AG04449 (cell line): ENCODE results near the gene DPEP2NB.
"Not testable (repeated sequence)": the region's sequence is repeated elsewhere in the genome, so short reads cannot be mapped to it uniquely, and the experiment has no call there.

ENCODE experiments used
- CTCF ChIA-PET: fragments of 350-600 bp; formaldehyde crosslinking; extraction: SDS; loops from one replicate; lab custom pipeline; 2021; ENCODE audit warnings: antibody characterized with exemption; lab: Yijun Ruan, JAX
- POLR2A ChIA-PET: fragments of 400-600, 350-600 bp; formaldehyde crosslinking; extraction: SDS; loops from one replicate; lab custom pipeline; 2020; ENCODE audit warnings: antibody characterized with exemption, inconsistent platforms; lab: Yijun Ruan, JAX
- DNase-seq: peaks from one replicate; pipeline ENCODE4 v3.0.0-alpha.2; 2010; ENCODE audit warnings: low read depth, low spot score
- H3K4me3 ChIP-seq: 2 replicates; pipeline ENCODE4 v1.5.1; 2011; ENCODE audit warnings: low read depth, mild to moderate bottlenecking, control low read depth, low read length
- CTCF ChIP-seq: IDR thresholded peaks from one replicate; pipeline ENCODE4 v1.5.1; 2011; ENCODE audit warnings: mild to moderate bottlenecking, moderate library complexity, low read length, control low read depth, inconsistent platforms; ENCODE audit not compliant: insufficient read depth; ENCODE audit errors: missing control alignments

DPEP2NB gene

DNA sequence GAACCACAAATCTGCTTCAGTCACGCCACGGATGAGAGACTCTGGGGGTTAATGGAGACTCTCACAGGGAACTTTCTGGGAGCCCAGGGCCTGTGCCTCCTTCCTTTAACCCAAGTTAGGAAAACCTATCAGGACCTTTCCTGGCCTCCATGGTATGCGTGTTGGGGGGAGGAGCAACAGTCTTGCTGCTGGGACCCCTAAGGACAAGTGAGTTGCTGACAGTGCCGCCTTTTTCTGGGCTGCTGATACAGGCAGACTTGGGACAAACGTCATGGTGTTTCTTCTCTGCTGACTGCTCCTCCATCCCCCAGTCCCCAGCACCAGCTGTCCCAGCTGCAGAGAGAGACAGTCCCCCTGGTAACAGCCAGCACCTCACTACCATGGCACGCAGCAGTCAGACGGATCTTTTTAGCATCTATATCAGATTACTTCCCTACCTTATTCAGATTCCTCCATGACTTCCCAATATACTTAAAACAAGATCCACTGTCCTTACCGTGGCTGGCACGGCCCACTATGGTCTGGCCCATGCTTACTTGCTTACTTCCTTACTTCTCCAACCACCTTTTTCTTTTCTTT is 6.5 kb downstream of the DPEP2NB start:
- no peak for TF ChIP-seq CTCF
- POLR2A ChIA-PET: interaction anchor here (0.7 kb wide), 1 partner anchor 55 kb away, joined by 4 read pairs; no protein-coding TSS in a partner anchor
- CTCF ChIA-PET: interaction anchor here (1.5 to 1.6 kb wide), 2 partner anchors 17 to 31 kb away, joined by 5 to 7 read pairs; no protein-coding TSS in a partner anchor
- no peak for DNase-seq
- no peak overlapping the region for H3K4me3 ChIP-seq

DNA sequence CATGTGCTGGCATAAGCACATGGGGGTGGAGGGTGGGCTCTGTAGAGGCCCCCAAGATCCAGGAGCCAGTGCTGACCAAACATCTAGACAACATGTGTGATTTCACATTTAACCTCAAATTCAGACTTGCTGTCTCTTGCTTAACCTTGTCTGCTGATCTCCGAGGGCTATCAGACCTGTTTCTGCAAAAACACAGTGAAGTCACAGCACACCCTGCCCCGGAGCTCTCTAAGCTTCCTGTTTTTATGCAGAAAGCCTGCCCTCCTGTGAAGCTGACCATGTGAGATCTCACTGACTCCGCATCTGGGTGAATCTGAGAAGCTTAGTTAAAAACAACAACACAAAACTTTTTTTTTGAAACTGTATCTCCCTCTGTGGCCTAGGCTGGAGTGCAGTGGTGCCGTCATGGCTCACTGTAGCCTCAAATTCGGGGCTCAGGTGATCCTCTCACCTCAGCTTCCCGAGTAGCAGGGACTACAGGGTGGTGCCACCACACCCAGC is 9.9 kb downstream of the DPEP2NB start:
- POLR2A ChIA-PET: no interaction called here
- CTCF ChIA-PET: interaction anchor here (1.7 to 3.3 kb wide), 2 partner anchors 13 to 34 kb away, joined by 7 to 21 read pairs; no protein-coding TSS in a partner anchor

DNA sequence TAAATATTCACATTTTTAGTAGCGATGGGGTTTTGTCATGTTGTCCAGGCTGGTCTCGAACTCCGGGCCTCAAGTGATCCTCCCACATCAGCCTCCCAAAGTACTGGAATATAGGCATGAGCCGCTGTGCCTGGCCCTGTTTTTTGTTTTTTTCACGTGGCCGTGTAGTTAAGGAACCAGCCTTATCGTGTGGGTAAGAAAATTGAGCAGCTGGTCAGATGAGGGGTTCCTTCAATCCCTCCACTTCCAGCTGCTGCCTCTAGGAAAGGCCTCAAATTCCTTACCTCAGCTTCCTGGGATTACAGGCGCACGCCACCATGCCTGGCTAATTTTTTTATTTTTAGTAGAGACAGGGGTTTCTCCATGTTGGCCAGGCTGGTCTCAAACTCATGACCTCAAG is 10.5 kb downstream of the DPEP2NB start:
- CTCF ChIA-PET: interaction anchor here (1.7 to 3.3 kb wide), 2 partner anchors 12 to 35 kb away, joined by 7 to 21 read pairs; no protein-coding TSS in a partner anchor
- POLR2A ChIA-PET: no interaction called here

More for the DNA sequence above, 9.9 kb downstream of the DPEP2NB start:
- no peak for DNase-seq
- TF ChIP-seq CTCF: no peak
- H3K4me3 ChIP-seq: no peak overlapping the region

GRCh38 chr16:68003031-68003430 is 12.7 kb downstream of the DPEP2NB start:
- peak; percentile 19 for DNase-seq
- POLR2A ChIA-PET: no interaction called here
- no peak overlapping the region for H3K4me3 ChIP-seq
- TF ChIP-seq CTCF: no peak
- CTCF ChIA-PET: interaction anchor here (0.6 to 3.3 kb wide), 3 partner anchors 10 to 37 kb away, joined by 3 to 21 read pairs (median 7); no protein-coding TSS in a partner anchor

More for the DNA sequence above, 10.5 kb downstream of the DPEP2NB start:
- TF ChIP-seq CTCF: no peak
- DNase-seq: no peak
- H3K4me3 ChIP-seq: no peak overlapping the region

DNA sequence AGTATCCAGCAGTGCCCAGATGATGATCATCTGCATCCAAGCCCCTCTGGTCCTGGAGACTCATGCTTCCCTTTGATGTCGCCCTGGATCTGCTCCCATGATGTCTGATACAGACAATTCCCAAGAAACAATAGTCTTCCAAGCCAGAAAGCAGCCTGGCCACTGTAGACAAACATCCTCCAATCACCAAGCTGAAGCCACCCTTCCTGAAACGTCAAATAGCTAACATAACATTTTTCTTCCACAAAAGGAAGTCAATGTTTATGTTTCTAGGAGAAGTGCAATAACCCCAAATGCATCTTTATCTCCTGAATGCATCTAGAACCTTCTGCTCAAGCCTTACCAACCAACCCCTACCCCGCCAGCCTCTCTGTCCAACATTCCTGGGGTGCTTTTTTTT is 15.3 kb downstream of the DPEP2NB start:
- TF ChIP-seq CTCF: no peak
- H3K4me3 ChIP-seq: no peak overlapping the region
- no peak for DNase-seq
- ChIA-PET CTCF (interaction anchor here (1.0 to 1.5 kb wide), 5 partner anchors 8 to 238 kb away, joined by 3 to 4 read pairs (median 4); no protein-coding TSS in a partner anchor), POLR2A (no interaction called here)

DNA sequence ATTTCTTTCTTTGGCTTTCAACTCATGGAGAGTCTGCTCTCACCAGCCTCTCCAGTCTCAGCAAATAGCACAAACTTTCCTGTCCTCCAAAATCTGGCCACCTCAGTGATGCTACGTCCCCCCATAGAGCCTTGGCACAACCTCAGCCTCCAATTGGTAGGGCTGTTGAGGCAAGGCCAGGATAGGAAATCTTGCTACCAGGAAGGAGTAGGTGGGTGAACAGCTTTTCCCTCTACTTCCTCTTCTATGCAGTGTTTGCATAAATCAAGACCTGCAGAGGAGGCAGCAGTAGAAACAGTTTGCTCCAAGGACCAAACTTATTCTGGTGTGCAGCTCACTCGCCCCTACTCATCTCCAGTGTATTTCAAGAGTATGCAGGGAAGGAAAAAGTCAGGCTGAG is 15.7 kb downstream of the DPEP2NB start:
- no peak for DNase-seq
- ChIA-PET POLR2A (no interaction called here), CTCF (interaction anchor here (1.0 to 1.7 kb wide), 6 partner anchors 8 to 239 kb away, joined by 3 to 4 read pairs (median 4); no protein-coding TSS in a partner anchor)
- TF ChIP-seq CTCF: no peak
- no peak overlapping the region for H3K4me3 ChIP-seq

DNA sequence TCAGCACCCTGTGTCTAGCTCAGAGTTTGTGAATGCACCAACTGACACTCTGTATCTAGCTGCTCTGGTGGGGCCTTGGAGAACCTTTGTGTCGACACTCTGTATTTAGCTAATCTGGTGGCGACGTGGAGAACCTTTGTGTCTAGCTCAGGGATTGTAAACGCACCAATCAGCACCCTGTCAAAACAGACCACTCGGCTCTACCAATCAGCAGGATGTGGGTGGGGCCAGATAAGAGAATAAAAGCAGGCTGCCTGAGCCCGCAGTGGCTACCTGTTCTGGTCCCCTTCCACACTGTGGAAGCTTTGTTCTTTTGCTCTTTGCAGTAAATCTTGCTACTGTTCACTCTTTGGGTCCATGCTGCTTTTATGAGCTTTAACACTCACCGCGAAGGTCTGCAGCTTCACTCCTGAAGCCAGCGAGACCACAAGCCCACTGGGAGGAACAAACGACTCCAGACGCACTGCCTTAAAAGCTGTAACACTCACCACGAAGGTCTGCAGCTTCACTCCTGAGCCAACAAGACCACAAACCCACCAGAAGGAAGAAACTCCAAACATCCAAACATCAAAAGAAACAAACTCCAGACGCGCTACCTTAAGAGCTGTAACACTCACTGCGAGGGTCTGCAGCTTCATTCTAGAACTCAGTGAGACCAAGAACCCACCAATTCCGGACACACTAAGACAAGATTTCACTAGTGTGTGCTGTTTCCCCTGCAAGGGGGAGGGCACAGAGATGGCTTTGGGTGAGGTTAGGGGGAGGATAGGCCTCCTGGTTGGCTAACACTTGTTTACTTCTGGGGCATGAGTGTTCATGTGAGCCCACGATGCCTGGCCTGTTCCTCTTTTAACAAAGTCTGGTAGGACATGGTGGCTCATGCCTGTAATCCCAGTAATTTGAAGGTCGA is 16.7 kb downstream of the DPEP2NB start, which contains the start of gene DPEP2:
Gene DPEP2 (minus strand): TSS at position 706 of the 910 bp plus-strand sequence. CDS start 6,272 bp downstream, outside the sequence.
- H3K4me3 ChIP-seq, DNase-seq, POLR2A ChIA-PET: not testable (repeated sequence)
- CTCF ChIA-PET: interaction anchor here (1.7 to 4.4 kb wide), 2 partner anchors 11 to 41 kb away, joined by 4 to 17 read pairs; no protein-coding TSS in a partner anchor

- DNase-seq, POLR2A ChIA-PET, H3K4me3 ChIP-seq: not testable (repeated sequence)
- CTCF ChIA-PET: interaction anchor here (1.3 to 4.4 kb wide), 3 partner anchors 10 to 42 kb away, joined by 3 to 17 read pairs (median 4); no protein-coding TSS in a partner anchor
These were observed 17.4 kb downstream of the DPEP2NB start for GRCh38 chr16:67998231-67998778.
